Lung (tissue), 12 donors: ENCODE data around the gene TENM3. TPM values are rescaled to one million over a fixed set of nuclear protein-coding genes. Genes with fewer than 3 reads are reported as not detected.

Source experiments
- ATAC-seq: fragments of 200-7000 bp; cut with Tn5 transposase; one replicate; pipeline ENCODE4 v1.9.1; 2020; ENCODE audit warnings: moderate number of reproducible peaks; ENCODE audit not compliant: insufficient read depth, low FRiP score
- DNase-seq, 3 donors: peaks; one replicate each; pipeline ENCODE4 v3.0.0-alpha.2; 2013 to 2017
- H3K27ac ChIP-seq, 2 donors: one replicate each; pipeline ENCODE4 v1.5.1; 2013; ENCODE audit warnings: mild to moderate bottlenecking in 2 of 2, moderate library complexity in 2 of 2, control low read depth in 1 of 2, inconsistent platforms in 1 of 2, low read depth in 1 of 2, low read length in 1 of 2
- H3K27me3 ChIP-seq, 3 donors: one replicate each; pipeline ENCODE4 v1.5.1; 2013; ENCODE audit warnings: low read length in 2 of 3; ENCODE audit not compliant: control insufficient read depth in 3 of 3, insufficient read depth in 3 of 3
- H3K36me3 ChIP-seq, 4 donors: one replicate each; pipeline ENCODE4 v1.5.1; 2013; ENCODE audit warnings: low read length in 4 of 4, mild to moderate bottlenecking in 1 of 4, moderate library complexity in 1 of 4; ENCODE audit not compliant: control insufficient read depth in 4 of 4, insufficient read depth in 4 of 4
- H3K4me1 ChIP-seq, 5 donors: one replicate each; pipeline ENCODE4 v1.5.1; 2013; ENCODE audit warnings: low read length in 5 of 5, mild to moderate bottlenecking in 2 of 5, moderate library complexity in 1 of 5; ENCODE audit not compliant: control insufficient read depth in 5 of 5, insufficient read depth in 5 of 5
- H3K4me3 ChIP-seq: one replicate; pipeline ENCODE4 v1.5.1; 2013; ENCODE audit warnings: mild to moderate bottlenecking, control low read depth, moderate library complexity
- H3K9ac ChIP-seq, 2 donors: one replicate each; pipeline ENCODE4 v1.5.1; 2013; ENCODE audit warnings: low read length in 2 of 2, control low read depth in 1 of 2; ENCODE audit not compliant: insufficient read depth in 1 of 2
- H3K9me3 ChIP-seq, 4 donors: one replicate each; pipeline ENCODE4 v1.5.1; 2013; ENCODE audit warnings: low read length in 3 of 4, mild to moderate bottlenecking in 1 of 4, moderate library complexity in 1 of 4; ENCODE audit not compliant: control insufficient read depth in 4 of 4, insufficient read depth in 3 of 4
- CTCF ChIP-seq: IDR thresholded peaks from 2 replicates; pipeline ENCODE4 v1.5.1; 2012; ENCODE audit warnings: mild to moderate bottlenecking; ENCODE audit errors: control extremely low read depth, extremely low read depth
- WGBS, 2 donors: extraction: QIAGEN DNeasy Blood & Tissue Kit; methylation state at CpG; one replicate each; pipeline ENCODE4 v1.1.7; 2013; 5-methylcytosine and 5-hydroxymethylcytosine counted together
- polyA plus RNA-seq, 2 donors: library from polyadenylated mRNA; stranded (reverse); fragments of 200-250 nt; gene quantifications; one replicate each; pipeline ENCODE4 v1.2.1, GENCODE V29; 2013
- total RNA-seq, 2 donors: library from RNA; depleted of rRNA in 1 of 2; stranded (reverse); fragments of >200 nt in 1 of 2; gene quantifications; one replicate each; pipeline ENCODE4 v1.2.1, GENCODE V29; 2014 to 2021
- donor health status: control.
- donor health status: control.
- donor health status: Bipolar disorder and iron deficiency.
- donor health status: healthy.
- donor health status: DM: yes; HTN: yes; CAD: no.

The TENM3 gene
- total and polyA plus RNA-seq, 4 donors = 0.14 to 5.3 (median 2.2) TPM

GRCh38 chr4:182483685-182484084, 240.5 kb downstream of the TENM3 start:
- Histone ChIP-seq H3K4me1 (no peaks in the 10 kb centered on the region), H3K36me3 (no peaks in the 10 kb centered on the region), H3K9ac (no peak overlapping the region), H3K9me3 (no peaks in the 10 kb centered on the region), H3K27ac (no peak overlapping the region), H3K27me3 (no peaks in the 10 kb centered on the region), H3K4me3 (no peak overlapping the region)
- WGBS, 2 donors = 87 to 95% methylated on average over 6 of the region's 6 CpGs
- DNase-seq (no peak), ATAC-seq (no peak)
- TF ChIP-seq CTCF = no peak

GRCh38 chr4:182486881-182487280, 243.7 kb downstream of the TENM3 start:
- H3K27ac ChIP-seq = no peak overlapping the region
- TF ChIP-seq CTCF = no peak
- peaks cover 0 to 4% (median 4%) of the 10 kb centered on the region in 5 donors for H3K4me1 ChIP-seq
- no peaks in the 10 kb centered on the region for H3K27me3 ChIP-seq
- H3K36me3 ChIP-seq = no peaks in the 10 kb centered on the region
- WGBS, 2 donors = 81 to 90% methylated on average over 7 of the region's 7 CpGs
- H3K9ac ChIP-seq = no peak overlapping the region
- no peak overlapping the region for H3K4me3 ChIP-seq
- DNase-seq = no peak
- no peak for ATAC-seq
- H3K9me3 ChIP-seq = no peaks in the 10 kb centered on the region

GRCh38 chr4:182488896-182489295, 245.7 kb downstream of the TENM3 start:
- WGBS, 2 donors = 55 to 74% methylated on average over 2 of the region's 2 CpGs

More at GRCh38 chr4:182488896-182489295, 245.7 kb downstream of the TENM3 start:
- no peak overlapping the region for H3K27ac ChIP-seq
- peaks cover 0 to 18% (median 5%) of the 10 kb centered on the region in 5 donors for H3K4me1 ChIP-seq
- no peak overlapping the region for H3K4me3 ChIP-seq
- DNase-seq (peak in 1 of 3 donors; percentile 18), ATAC-seq (no peak)
- TF ChIP-seq CTCF = no peak
- H3K9ac ChIP-seq = no peak overlapping the region
- no peaks in the 10 kb centered on the region for H3K36me3 ChIP-seq
- H3K9me3 ChIP-seq = no peaks in the 10 kb centered on the region
- H3K27me3 ChIP-seq = no peaks in the 10 kb centered on the region
